Lower leg skin (tissue), 3 donors: ENCODE data around the gene DDX6.

Experiments
- POLR2A ChIP-seq, 2 donors: fragments of 450-650 bp; IDR thresholded peaks; one replicate each; pipeline ENCODE4 v1.6.1; 2016 to 2017; ENCODE audit warnings: antibody characterized with exemption in 2 of 2, mild to moderate bottlenecking in 1 of 2, moderate library complexity in 1 of 2
- TF ChIP-seq, protein P1 (sequence below), 3 donors: fragments of 450-650 bp; IDR thresholded peaks; one replicate each; pipeline ENCODE4 v1.5.1; 2016; ENCODE audit warnings: antibody characterized with exemption in 3 of 3, mild to moderate bottlenecking in 3 of 3, moderate library complexity in 2 of 3

DNA sequence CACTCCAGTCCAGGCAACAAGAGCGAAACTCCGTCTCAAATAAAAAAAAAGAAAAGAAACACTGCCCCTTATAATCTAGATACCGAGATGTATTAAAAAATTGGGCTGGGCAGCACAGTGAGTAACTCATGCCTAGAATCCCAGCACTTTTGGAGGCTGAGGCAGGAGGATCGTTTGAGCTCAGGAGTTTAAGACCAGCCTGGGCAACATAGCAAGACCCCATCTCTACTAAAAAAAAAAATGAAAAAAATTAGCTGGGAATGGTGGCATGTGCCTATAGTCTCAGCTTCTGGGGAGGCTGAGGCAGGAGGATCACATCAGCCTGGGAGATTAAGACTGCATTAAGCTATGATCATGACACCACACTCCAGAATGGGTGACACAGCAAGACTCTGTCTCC is 24.9 kb downstream of the DDX6 start:
- TF ChIP-seq, protein P1, sequence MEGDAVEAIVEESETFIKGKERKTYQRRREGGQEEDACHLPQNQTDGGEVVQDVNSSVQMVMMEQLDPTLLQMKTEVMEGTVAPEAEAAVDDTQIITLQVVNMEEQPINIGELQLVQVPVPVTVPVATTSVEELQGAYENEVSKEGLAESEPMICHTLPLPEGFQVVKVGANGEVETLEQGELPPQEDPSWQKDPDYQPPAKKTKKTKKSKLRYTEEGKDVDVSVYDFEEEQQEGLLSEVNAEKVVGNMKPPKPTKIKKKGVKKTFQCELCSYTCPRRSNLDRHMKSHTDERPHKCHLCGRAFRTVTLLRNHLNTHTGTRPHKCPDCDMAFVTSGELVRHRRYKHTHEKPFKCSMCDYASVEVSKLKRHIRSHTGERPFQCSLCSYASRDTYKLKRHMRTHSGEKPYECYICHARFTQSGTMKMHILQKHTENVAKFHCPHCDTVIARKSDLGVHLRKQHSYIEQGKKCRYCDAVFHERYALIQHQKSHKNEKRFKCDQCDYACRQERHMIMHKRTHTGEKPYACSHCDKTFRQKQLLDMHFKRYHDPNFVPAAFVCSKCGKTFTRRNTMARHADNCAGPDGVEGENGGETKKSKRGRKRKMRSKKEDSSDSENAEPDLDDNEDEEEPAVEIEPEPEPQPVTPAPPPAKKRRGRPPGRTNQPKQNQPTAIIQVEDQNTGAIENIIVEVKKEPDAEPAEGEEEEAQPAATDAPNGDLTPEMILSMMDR (IDR thresholded peaks at IDR 0.05), result no peak
- TF ChIP-seq POLR2A (IDR thresholded peaks at IDR 0.05), result no peak
